WTC11 (cell line): Measurements from ENCODE around the gene RPP38. TPM values are rescaled to one million over a fixed set of nuclear protein-coding genes. Genes with fewer than 3 reads are reported as not detected.
A peak's percentile ranks its signal among the peaks of the same experiment; 100 is the strongest.

ENCODE experiments used
- CBFB ChIP-seq: sonication (generic); formaldehyde crosslinking; IDR thresholded peaks from 2 replicates; pipeline ENCODE4 v1.8.1; 2022; ENCODE audit warnings: mild to moderate bottlenecking, low read depth, missing genetic modification reagents
- ETV6 ChIP-seq: sonication (generic); formaldehyde crosslinking; IDR thresholded peaks from 2 replicates; pipeline ENCODE4 v1.8.1; 2022; ENCODE audit warnings: mild to moderate bottlenecking, missing genetic modification reagents
- FOXK1 ChIP-seq: sonication (generic); formaldehyde crosslinking; IDR thresholded peaks from 2 replicates; pipeline ENCODE4 v1.8.0; 2022; ENCODE audit warnings: mild to moderate bottlenecking, moderate library complexity, missing genetic modification reagents
- IRF2 ChIP-seq: sonication (generic); formaldehyde crosslinking; IDR thresholded peaks from 2 replicates; pipeline ENCODE4 v1.8.0; 2022; ENCODE audit warnings: low read depth, missing genetic modification reagents, borderline replicate concordance
- NFATC4 ChIP-seq: fragments of 250-450 bp; sonication (Bioruptor Pico); IDR thresholded peaks from 2 replicates; pipeline ENCODE4 v1.9.0; 2021; ENCODE audit warnings: mild to moderate bottlenecking
- NFE2L1 ChIP-seq: sonication (generic); formaldehyde crosslinking; IDR thresholded peaks from 2 replicates; pipeline ENCODE4 v1.8.1; 2023; ENCODE audit warnings: missing genetic modification reagents
- NR1H2 ChIP-seq: sonication (generic); formaldehyde crosslinking; IDR thresholded peaks from 2 replicates; pipeline ENCODE4 v1.9.0; 2021; ENCODE audit warnings: mild to moderate bottlenecking, moderate library complexity, missing genetic modification reagents
- RORB ChIP-seq: fragments of 250-450 bp; sonication (Bioruptor Pico); IDR thresholded peaks from 2 replicates; pipeline ENCODE4 v1.9.0; 2021; ENCODE audit warnings: mild to moderate bottlenecking
- SOX15 ChIP-seq: fragments of 250-450 bp; sonication (Bioruptor Pico); IDR thresholded peaks from 2 replicates; pipeline ENCODE4 v1.9.0; 2021; ENCODE audit warnings: mild to moderate bottlenecking
- ZNF138 ChIP-seq: sonication (generic); formaldehyde crosslinking; conservative IDR thresholded peaks from 2 replicates; pipeline ENCODE4 v1.8.1; 2022; ENCODE audit warnings: mild to moderate bottlenecking, moderate library complexity, missing genetic modification reagents
- ZNF423 ChIP-seq: fragments of 250-450 bp; sonication (Bioruptor Pico); IDR thresholded peaks from 2 replicates; pipeline ENCODE4 v2.1.2; 2022; ENCODE audit warnings: mild to moderate bottlenecking, moderate library complexity
- ZNF671 ChIP-seq: fragments of 250-450 bp; sonication (Bioruptor Pico); IDR thresholded peaks from 2 replicates; pipeline ENCODE4 v1.8.0; 2021; ENCODE audit warnings: mild to moderate bottlenecking
- total RNA-seq: library from RNA; stranded (reverse); gene quantifications from 3 replicates; pipeline ENCODE4 v1.2.3, GENCODE V29; 2021
- TF ChIP-seq, protein P1 (sequence below): sonication (generic); formaldehyde crosslinking; conservative IDR thresholded peaks from 2 replicates; pipeline ENCODE4 v1.8.1; 2022; ENCODE audit warnings: mild to moderate bottlenecking, missing genetic modification reagents
- TF ChIP-seq, protein P2 (sequence below): sonication (generic); formaldehyde crosslinking; conservative IDR thresholded peaks from 2 replicates; pipeline ENCODE4 v1.8.1; 2023; ENCODE audit warnings: mild to moderate bottlenecking, low read depth, missing genetic modification reagents, moderate library complexity
- TF ChIP-seq, protein P3 (sequence below): sonication (generic); formaldehyde crosslinking; IDR thresholded peaks from 2 replicates; pipeline ENCODE4 v1.8.0; 2022; ENCODE audit warnings: mild to moderate bottlenecking, missing genetic modification reagents
- TF ChIP-seq, protein P4 (sequence below): sonication (generic); formaldehyde crosslinking; IDR thresholded peaks from 2 replicates; pipeline ENCODE4 v1.8.1; 2022; ENCODE audit warnings: mild to moderate bottlenecking, moderate library complexity, missing genetic modification reagents
- TF ChIP-seq, protein P5 (sequence below): fragments of 250-450 bp; sonication (Bioruptor Pico); IDR thresholded peaks from 2 replicates; pipeline ENCODE4 v2.1.2; 2022; ENCODE audit warnings: mild to moderate bottlenecking, moderate library complexity
- TF ChIP-seq, protein P6 (sequence below): fragments of 250-450 bp; sonication (Bioruptor Pico); IDR thresholded peaks from 2 replicates; pipeline ENCODE4 v1.9.0; 2021; ENCODE audit warnings: mild to moderate bottlenecking, borderline replicate concordance
- TF ChIP-seq, protein P7 (sequence below): sonication (generic); formaldehyde crosslinking; IDR thresholded peaks from 2 replicates; pipeline ENCODE4 v1.8.0; 2023; ENCODE audit warnings: missing genetic modification reagents
- TF ChIP-seq, protein P8 (sequence below): sonication (generic); formaldehyde crosslinking; IDR thresholded peaks from 2 replicates; pipeline ENCODE4 v1.8.0; 2023; ENCODE audit warnings: mild to moderate bottlenecking, missing genetic modification reagents
- TF ChIP-seq, protein P9 (sequence below): sonication (generic); formaldehyde crosslinking; IDR thresholded peaks from 2 replicates; pipeline ENCODE4 v1.8.1; 2022; ENCODE audit warnings: low read depth, missing genetic modification reagents, borderline replicate concordance

RPP38 gene
- total RNA-seq, 1 experiment from 2014 or later: 20.9 TPM

DNA sequence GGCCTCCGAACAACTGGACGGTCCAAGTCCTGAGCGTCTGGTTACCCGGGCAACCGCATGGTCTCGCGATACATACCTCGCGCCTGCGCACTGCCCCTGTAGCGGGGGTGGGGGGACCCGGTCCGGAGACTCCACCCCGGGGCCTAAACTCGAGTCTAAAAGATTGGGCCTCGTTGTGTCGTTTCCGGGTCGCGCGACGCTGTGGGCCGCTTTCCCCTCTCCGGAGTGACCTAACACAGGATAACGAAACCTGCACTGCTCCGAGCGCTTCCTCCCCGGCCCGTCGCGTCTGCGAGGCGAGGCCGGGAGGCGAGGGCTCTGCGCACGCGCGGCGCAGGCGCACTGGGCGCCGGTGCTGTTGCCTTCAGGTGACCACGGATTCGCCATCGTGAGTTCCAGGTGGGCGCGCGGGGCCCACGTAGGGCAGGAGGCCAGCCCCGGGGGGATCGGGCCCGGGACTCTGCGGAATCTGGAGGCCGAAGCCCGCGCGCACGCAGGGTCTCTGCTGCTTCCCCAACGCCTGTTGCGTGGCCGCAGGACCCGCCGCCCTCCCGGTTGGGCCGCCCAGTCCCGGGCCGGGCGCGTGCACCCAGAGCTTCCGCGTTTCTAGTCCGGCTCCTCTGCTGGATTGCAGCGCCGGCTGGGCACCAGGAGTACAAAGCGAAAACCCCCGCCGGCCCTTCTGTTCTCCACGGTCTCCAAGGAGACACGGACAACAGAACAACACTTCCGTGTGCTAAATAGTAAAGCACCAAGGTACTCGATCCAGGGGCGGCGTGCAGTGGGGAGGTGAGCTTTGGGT lies at the start of gene RPP38 (continued):
- TF ChIP-seq NFATC4 (CRISPR knock-in tag) (no peak), IRF2 (no peak), SOX15 (CRISPR knock-in tag) (no peak), CBFB (CRISPR knock-in tag) (no peak), NR1H2 (0 out of 2 replicates have a peak, but pooled peaks have one; percentile 25), RORB (CRISPR knock-in tag) (no peak), NFE2L1 (peak; percentile 62; the same call in 1 of the 2 replicates), ZNF671 (CRISPR knock-in tag) (no peak), ETV6 (CRISPR knock-in tag) (peak; percentile 41; the same call in 1 of the 2 replicates), FOXK1 (CRISPR knock-in tag) (peak; percentile 83; the same call in 1 of the 2 replicates), ZNF423 (no peak), ZNF138 (no peak)
- TF ChIP-seq, protein P1, sequence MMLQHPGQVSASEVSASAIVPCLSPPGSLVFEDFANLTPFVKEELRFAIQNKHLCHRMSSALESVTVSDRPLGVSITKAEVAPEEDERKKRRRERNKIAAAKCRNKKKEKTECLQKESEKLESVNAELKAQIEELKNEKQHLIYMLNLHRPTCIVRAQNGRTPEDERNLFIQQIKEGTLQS (CRISPR knock-in tag): no peak
- TF ChIP-seq, protein P2, sequence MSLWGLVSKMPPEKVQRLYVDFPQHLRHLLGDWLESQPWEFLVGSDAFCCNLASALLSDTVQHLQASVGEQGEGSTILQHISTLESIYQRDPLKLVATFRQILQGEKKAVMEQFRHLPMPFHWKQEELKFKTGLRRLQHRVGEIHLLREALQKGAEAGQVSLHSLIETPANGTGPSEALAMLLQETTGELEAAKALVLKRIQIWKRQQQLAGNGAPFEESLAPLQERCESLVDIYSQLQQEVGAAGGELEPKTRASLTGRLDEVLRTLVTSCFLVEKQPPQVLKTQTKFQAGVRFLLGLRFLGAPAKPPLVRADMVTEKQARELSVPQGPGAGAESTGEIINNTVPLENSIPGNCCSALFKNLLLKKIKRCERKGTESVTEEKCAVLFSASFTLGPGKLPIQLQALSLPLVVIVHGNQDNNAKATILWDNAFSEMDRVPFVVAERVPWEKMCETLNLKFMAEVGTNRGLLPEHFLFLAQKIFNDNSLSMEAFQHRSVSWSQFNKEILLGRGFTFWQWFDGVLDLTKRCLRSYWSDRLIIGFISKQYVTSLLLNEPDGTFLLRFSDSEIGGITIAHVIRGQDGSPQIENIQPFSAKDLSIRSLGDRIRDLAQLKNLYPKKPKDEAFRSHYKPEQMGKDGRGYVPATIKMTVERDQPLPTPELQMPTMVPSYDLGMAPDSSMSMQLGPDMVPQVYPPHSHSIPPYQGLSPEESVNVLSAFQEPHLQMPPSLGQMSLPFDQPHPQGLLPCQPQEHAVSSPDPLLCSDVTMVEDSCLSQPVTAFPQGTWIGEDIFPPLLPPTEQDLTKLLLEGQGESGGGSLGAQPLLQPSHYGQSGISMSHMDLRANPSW (CRISPR knock-in tag): no peak
- TF ChIP-seq, protein P3, sequence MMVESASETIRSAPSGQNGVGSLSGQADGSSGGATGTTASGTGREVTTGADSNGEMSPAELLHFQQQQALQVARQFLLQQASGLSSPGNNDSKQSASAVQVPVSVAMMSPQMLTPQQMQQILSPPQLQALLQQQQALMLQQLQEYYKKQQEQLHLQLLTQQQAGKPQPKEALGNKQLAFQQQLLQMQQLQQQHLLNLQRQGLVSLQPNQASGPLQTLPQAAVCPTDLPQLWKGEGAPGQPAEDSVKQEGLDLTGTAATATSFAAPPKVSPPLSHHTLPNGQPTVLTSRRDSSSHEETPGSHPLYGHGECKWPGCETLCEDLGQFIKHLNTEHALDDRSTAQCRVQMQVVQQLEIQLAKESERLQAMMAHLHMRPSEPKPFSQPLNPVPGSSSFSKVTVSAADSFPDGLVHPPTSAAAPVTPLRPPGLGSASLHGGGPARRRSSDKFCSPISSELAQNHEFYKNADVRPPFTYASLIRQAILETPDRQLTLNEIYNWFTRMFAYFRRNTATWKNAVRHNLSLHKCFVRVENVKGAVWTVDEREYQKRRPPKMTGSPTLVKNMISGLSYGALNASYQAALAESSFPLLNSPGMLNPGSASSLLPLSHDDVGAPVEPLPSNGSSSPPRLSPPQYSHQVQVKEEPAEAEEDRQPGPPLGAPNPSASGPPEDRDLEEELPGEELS (CRISPR knock-in tag): peak; percentile 32; the same call in 1 of the 2 replicates
- TF ChIP-seq, protein P4, sequence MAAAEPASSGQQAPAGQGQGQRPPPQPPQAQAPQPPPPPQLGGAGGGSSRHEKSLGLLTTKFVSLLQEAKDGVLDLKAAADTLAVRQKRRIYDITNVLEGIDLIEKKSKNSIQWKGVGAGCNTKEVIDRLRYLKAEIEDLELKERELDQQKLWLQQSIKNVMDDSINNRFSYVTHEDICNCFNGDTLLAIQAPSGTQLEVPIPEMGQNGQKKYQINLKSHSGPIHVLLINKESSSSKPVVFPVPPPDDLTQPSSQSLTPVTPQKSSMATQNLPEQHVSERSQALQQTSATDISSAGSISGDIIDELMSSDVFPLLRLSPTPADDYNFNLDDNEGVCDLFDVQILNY (CRISPR knock-in tag): peak; percentile 76; the same call in 1 of the 2 replicates
- TF ChIP-seq, protein P5, sequence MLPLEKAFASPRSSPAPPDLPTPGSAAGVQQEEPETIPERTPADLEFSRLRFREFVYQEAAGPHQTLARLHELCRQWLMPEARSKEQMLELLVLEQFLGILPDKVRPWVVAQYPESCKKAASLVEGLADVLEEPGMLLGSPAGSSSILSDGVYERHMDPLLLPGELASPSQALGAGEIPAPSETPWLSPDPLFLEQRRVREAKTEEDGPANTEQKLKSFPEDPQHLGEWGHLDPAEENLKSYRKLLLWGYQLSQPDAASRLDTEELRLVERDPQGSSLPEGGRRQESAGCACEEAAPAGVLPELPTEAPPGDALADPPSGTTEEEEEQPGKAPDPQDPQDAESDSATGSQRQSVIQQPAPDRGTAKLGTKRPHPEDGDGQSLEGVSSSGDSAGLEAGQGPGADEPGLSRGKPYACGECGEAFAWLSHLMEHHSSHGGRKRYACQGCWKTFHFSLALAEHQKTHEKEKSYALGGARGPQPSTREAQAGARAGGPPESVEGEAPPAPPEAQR: no peak
- TF ChIP-seq, protein P6, sequence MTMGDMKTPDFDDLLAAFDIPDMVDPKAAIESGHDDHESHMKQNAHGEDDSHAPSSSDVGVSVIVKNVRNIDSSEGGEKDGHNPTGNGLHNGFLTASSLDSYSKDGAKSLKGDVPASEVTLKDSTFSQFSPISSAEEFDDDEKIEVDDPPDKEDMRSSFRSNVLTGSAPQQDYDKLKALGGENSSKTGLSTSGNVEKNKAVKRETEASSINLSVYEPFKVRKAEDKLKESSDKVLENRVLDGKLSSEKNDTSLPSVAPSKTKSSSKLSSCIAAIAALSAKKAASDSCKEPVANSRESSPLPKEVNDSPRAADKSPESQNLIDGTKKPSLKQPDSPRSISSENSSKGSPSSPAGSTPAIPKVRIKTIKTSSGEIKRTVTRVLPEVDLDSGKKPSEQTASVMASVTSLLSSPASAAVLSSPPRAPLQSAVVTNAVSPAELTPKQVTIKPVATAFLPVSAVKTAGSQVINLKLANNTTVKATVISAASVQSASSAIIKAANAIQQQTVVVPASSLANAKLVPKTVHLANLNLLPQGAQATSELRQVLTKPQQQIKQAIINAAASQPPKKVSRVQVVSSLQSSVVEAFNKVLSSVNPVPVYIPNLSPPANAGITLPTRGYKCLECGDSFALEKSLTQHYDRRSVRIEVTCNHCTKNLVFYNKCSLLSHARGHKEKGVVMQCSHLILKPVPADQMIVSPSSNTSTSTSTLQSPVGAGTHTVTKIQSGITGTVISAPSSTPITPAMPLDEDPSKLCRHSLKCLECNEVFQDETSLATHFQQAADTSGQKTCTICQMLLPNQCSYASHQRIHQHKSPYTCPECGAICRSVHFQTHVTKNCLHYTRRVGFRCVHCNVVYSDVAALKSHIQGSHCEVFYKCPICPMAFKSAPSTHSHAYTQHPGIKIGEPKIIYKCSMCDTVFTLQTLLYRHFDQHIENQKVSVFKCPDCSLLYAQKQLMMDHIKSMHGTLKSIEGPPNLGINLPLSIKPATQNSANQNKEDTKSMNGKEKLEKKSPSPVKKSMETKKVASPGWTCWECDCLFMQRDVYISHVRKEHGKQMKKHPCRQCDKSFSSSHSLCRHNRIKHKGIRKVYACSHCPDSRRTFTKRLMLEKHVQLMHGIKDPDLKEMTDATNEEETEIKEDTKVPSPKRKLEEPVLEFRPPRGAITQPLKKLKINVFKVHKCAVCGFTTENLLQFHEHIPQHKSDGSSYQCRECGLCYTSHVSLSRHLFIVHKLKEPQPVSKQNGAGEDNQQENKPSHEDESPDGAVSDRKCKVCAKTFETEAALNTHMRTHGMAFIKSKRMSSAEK (CRISPR knock-in tag): no peak
- TF ChIP-seq, protein P7, sequence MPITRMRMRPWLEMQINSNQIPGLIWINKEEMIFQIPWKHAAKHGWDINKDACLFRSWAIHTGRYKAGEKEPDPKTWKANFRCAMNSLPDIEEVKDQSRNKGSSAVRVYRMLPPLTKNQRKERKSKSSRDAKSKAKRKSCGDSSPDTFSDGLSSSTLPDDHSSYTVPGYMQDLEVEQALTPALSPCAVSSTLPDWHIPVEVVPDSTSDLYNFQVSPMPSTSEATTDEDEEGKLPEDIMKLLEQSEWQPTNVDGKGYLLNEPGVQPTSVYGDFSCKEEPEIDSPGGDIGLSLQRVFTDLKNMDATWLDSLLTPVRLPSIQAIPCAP (CRISPR knock-in tag): peak; percentile 20
- TF ChIP-seq, protein P8, sequence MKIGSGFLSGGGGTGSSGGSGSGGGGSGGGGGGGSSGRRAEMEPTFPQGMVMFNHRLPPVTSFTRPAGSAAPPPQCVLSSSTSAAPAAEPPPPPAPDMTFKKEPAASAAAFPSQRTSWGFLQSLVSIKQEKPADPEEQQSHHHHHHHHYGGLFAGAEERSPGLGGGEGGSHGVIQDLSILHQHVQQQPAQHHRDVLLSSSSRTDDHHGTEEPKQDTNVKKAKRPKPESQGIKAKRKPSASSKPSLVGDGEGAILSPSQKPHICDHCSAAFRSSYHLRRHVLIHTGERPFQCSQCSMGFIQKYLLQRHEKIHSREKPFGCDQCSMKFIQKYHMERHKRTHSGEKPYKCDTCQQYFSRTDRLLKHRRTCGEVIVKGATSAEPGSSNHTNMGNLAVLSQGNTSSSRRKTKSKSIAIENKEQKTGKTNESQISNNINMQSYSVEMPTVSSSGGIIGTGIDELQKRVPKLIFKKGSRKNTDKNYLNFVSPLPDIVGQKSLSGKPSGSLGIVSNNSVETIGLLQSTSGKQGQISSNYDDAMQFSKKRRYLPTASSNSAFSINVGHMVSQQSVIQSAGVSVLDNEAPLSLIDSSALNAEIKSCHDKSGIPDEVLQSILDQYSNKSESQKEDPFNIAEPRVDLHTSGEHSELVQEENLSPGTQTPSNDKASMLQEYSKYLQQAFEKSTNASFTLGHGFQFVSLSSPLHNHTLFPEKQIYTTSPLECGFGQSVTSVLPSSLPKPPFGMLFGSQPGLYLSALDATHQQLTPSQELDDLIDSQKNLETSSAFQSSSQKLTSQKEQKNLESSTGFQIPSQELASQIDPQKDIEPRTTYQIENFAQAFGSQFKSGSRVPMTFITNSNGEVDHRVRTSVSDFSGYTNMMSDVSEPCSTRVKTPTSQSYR: no peak
- TF ChIP-seq, protein P9, sequence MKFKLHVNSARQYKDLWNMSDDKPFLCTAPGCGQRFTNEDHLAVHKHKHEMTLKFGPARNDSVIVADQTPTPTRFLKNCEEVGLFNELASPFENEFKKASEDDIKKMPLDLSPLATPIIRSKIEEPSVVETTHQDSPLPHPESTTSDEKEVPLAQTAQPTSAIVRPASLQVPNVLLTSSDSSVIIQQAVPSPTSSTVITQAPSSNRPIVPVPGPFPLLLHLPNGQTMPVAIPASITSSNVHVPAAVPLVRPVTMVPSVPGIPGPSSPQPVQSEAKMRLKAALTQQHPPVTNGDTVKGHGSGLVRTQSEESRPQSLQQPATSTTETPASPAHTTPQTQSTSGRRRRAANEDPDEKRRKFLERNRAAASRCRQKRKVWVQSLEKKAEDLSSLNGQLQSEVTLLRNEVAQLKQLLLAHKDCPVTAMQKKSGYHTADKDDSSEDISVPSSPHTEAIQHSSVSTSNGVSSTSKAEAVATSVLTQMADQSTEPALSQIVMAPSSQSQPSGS (CRISPR knock-in tag): peak; percentile 32; the same call in 1 of the 2 replicates
